Nephron (organoid): ENCODE data around the gene LDB2.
"Not testable (repeated sequence)": the region's sequence is repeated elsewhere in the genome, so short reads cannot be mapped to it uniquely, and the experiment has no call there.

Source experiments
- H3K27ac Mint-ChIP-seq, 3 experiments: 2 replicates each; pipeline ENCODE4 v1.8.0; 2020; ENCODE audit warnings: mixed read lengths in 3 of 3, mild to moderate bottlenecking in 2 of 3, moderate library complexity in 1 of 3
- H3K27me3 Mint-ChIP-seq: 2 replicates; pipeline ENCODE4 v1.8.0; 2021; ENCODE audit warnings: low read depth, mild to moderate bottlenecking, moderate library complexity, mixed read lengths
- H3K36me3 Mint-ChIP-seq: 2 replicates; pipeline ENCODE4 v1.8.0; 2020; ENCODE audit warnings: low read depth, mixed read lengths
- H3K4me1 Mint-ChIP-seq: 2 replicates; pipeline ENCODE4 v1.8.0; 2020; ENCODE audit warnings: mixed read lengths
- H3K4me3 Mint-ChIP-seq, 3 experiments: 2 replicates each; pipeline ENCODE4 v1.8.0; 2020; ENCODE audit warnings: mild to moderate bottlenecking in 3 of 3, mixed read lengths in 3 of 3, moderate library complexity in 2 of 3
- H3K9me3 Mint-ChIP-seq: 2 replicates; pipeline ENCODE4 v1.8.0; 2020; ENCODE audit warnings: mixed read lengths
- CTCF ChIP-seq, 3 experiments: fragments of 200-600 bp; sonication (generic); IDR thresholded peaks; one replicate each; pipeline ENCODE4 v1.5.0; 2021; ENCODE audit warnings: antibody characterized with exemption in 3 of 3; ENCODE audit not compliant: unreplicated experiment in 3 of 3

The LDB2 gene

GRCh38 chr4:16532240-16532970 is 366.0 kb downstream of the LDB2 start:
- no peak overlapping the region for H3K4me3 Mint-ChIP-seq
- peak overlapping the region in 1 of 3 experiments; percentile 73 for H3K27ac Mint-ChIP-seq
- no peak for TF ChIP-seq CTCF (IDR thresholded peaks at IDR 0.05; ENCODE audit: unreplicated experiment in 3 of 3)
- no peaks in the 10 kb centered on the region for H3K27me3 Mint-ChIP-seq
- peaks cover 15% of the 10 kb centered on the region for H3K4me1 Mint-ChIP-seq
- peaks cover 19% of the 10 kb centered on the region for H3K36me3 Mint-ChIP-seq
- no peaks in the 10 kb centered on the region for H3K9me3 Mint-ChIP-seq

- TF ChIP-seq CTCF (IDR thresholded peaks at IDR 0.05; ENCODE audit: unreplicated experiment in 3 of 3), result no peak
- Mint-ChIP-seq H3K9me3 (no peaks in the 10 kb centered on the region), H3K4me1 (peaks cover 15% of the 10 kb centered on the region), H3K27me3 (no peaks in the 10 kb centered on the region), H3K27ac (no peak overlapping the region), H3K36me3 (peaks cover 12% of the 10 kb centered on the region), H3K4me3 (no peak overlapping the region)
Measured at GRCh38 chr4:16530688-16531635, 367.5 kb downstream of the LDB2 start.

- Mint-ChIP-seq H3K9me3 (no peaks in the 10 kb centered on the region), H3K36me3 (no peaks in the 10 kb centered on the region), H3K4me3 (no peak overlapping the region), H3K4me1 (peaks cover 26% of the 10 kb centered on the region), H3K27me3 (no peaks in the 10 kb centered on the region), H3K27ac (no peak overlapping the region)
- no peak for TF ChIP-seq CTCF (IDR thresholded peaks at IDR 0.05; ENCODE audit: unreplicated experiment in 3 of 3)
Measured at GRCh38 chr4:16524911-16525554, 373.4 kb downstream of the LDB2 start.

GRCh38 chr4:16524406-16524805 is 374.0 kb downstream of the LDB2 start:
- Mint-ChIP-seq H3K4me1 (peaks cover 28% of the 10 kb centered on the region), H3K36me3 (no peaks in the 10 kb centered on the region), H3K9me3 (no peaks in the 10 kb centered on the region), H3K4me3 (no peak overlapping the region), H3K27ac (no peak overlapping the region), H3K27me3 (no peaks in the 10 kb centered on the region)
- no peak for TF ChIP-seq CTCF (IDR thresholded peaks at IDR 0.05; ENCODE audit: unreplicated experiment in 3 of 3)

- H3K27me3 Mint-ChIP-seq, H3K9me3 Mint-ChIP-seq, H3K36me3 Mint-ChIP-seq, H3K4me3 Mint-ChIP-seq, H3K27ac Mint-ChIP-seq: not testable (repeated sequence)
- H3K4me1 Mint-ChIP-seq, result peaks cover 35% of the 10 kb centered on the region
Measured at GRCh38 chr4:16523526-16523925, 374.9 kb downstream of the LDB2 start.
